Lung (tissue), 12 donors: ENCODE measurements around the gene ZNF521. TPM values are rescaled to one million over a fixed set of nuclear protein-coding genes. Genes with fewer than 3 reads are reported as not detected.
A peak's percentile ranks its signal among the peaks of the same experiment; 100 is the strongest.

ENCODE experiments used
- ATAC-seq: fragments of 200-7000 bp; cut with Tn5 transposase; one replicate; pipeline ENCODE4 v1.9.1; 2020; ENCODE audit warnings: moderate number of reproducible peaks; ENCODE audit not compliant: insufficient read depth, low FRiP score
- DNase-seq, 3 donors: peaks; one replicate each; pipeline ENCODE4 v3.0.0-alpha.2; 2013 to 2017
- H3K27ac ChIP-seq, 2 donors: one replicate each; pipeline ENCODE4 v1.5.1; 2013; ENCODE audit warnings: mild to moderate bottlenecking in 2 of 2, moderate library complexity in 2 of 2, control low read depth in 1 of 2, inconsistent platforms in 1 of 2, low read depth in 1 of 2, low read length in 1 of 2
- H3K27me3 ChIP-seq, 3 donors: one replicate each; pipeline ENCODE4 v1.5.1; 2013; ENCODE audit warnings: low read length in 2 of 3; ENCODE audit not compliant: control insufficient read depth in 3 of 3, insufficient read depth in 3 of 3
- H3K36me3 ChIP-seq, 4 donors: one replicate each; pipeline ENCODE4 v1.5.1; 2013; ENCODE audit warnings: low read length in 4 of 4, mild to moderate bottlenecking in 1 of 4, moderate library complexity in 1 of 4; ENCODE audit not compliant: control insufficient read depth in 4 of 4, insufficient read depth in 4 of 4
- H3K4me1 ChIP-seq, 5 donors: one replicate each; pipeline ENCODE4 v1.5.1; 2013; ENCODE audit warnings: low read length in 5 of 5, mild to moderate bottlenecking in 2 of 5, moderate library complexity in 1 of 5; ENCODE audit not compliant: control insufficient read depth in 5 of 5, insufficient read depth in 5 of 5
- H3K4me3 ChIP-seq: one replicate; pipeline ENCODE4 v1.5.1; 2013; ENCODE audit warnings: mild to moderate bottlenecking, control low read depth, moderate library complexity
- H3K9ac ChIP-seq, 2 donors: one replicate each; pipeline ENCODE4 v1.5.1; 2013; ENCODE audit warnings: low read length in 2 of 2, control low read depth in 1 of 2; ENCODE audit not compliant: insufficient read depth in 1 of 2
- H3K9me3 ChIP-seq, 4 donors: one replicate each; pipeline ENCODE4 v1.5.1; 2013; ENCODE audit warnings: low read length in 3 of 4, mild to moderate bottlenecking in 1 of 4, moderate library complexity in 1 of 4; ENCODE audit not compliant: control insufficient read depth in 4 of 4, insufficient read depth in 3 of 4
- WGBS, 2 donors: extraction: QIAGEN DNeasy Blood & Tissue Kit; methylation state at CpG; one replicate each; pipeline ENCODE4 v1.1.7; 2013; 5-methylcytosine and 5-hydroxymethylcytosine counted together
- polyA plus RNA-seq, 2 donors: library from polyadenylated mRNA; stranded (reverse); fragments of 200-250 nt; gene quantifications; one replicate each; pipeline ENCODE4 v1.2.1, GENCODE V29; 2013
- total RNA-seq, 2 donors: library from RNA; depleted of rRNA in 1 of 2; stranded (reverse); fragments of >200 nt in 1 of 2; gene quantifications; one replicate each; pipeline ENCODE4 v1.2.1, GENCODE V29; 2014 to 2021
- TF ChIP-seq, protein P1 (sequence below): IDR thresholded peaks from 2 replicates; pipeline ENCODE4 v1.5.1; 2012; ENCODE audit warnings: mild to moderate bottlenecking; ENCODE audit errors: control extremely low read depth, extremely low read depth
- donor health status: control.
- donor health status: control.
- donor health status: Bipolar disorder and iron deficiency.
- donor health status: healthy.
- donor health status: DM: yes; HTN: yes; CAD: no.

ZNF521 gene
- total and polyA plus RNA-seq, 4 donors, result 1.5 to 48.8 (median 10.7) TPM

GRCh38 chr18:25229920-25230319 is 122.0 kb downstream of the ZNF521 start:
- TF ChIP-seq, protein P1, sequence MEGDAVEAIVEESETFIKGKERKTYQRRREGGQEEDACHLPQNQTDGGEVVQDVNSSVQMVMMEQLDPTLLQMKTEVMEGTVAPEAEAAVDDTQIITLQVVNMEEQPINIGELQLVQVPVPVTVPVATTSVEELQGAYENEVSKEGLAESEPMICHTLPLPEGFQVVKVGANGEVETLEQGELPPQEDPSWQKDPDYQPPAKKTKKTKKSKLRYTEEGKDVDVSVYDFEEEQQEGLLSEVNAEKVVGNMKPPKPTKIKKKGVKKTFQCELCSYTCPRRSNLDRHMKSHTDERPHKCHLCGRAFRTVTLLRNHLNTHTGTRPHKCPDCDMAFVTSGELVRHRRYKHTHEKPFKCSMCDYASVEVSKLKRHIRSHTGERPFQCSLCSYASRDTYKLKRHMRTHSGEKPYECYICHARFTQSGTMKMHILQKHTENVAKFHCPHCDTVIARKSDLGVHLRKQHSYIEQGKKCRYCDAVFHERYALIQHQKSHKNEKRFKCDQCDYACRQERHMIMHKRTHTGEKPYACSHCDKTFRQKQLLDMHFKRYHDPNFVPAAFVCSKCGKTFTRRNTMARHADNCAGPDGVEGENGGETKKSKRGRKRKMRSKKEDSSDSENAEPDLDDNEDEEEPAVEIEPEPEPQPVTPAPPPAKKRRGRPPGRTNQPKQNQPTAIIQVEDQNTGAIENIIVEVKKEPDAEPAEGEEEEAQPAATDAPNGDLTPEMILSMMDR, result no peak
- Histone ChIP-seq H3K4me3 (no peak overlapping the region), H3K27ac (no peak overlapping the region), H3K9ac (no peak overlapping the region), H3K36me3 (peaks cover 2 to 21% (median 12%) of the 10 kb centered on the region in 4 donors), H3K9me3 (no peaks in the 10 kb centered on the region), H3K27me3 (no peaks in the 10 kb centered on the region), H3K4me1 (peaks cover 9 to 64% (median 13%) of the 10 kb centered on the region in 5 donors)
- WGBS, 2 donors, result 26 to 46% methylated on average over 2 of the region's 2 CpGs
- ATAC-seq (no peak), DNase-seq (no peak)

GRCh38 chr18:25229081-25229480 is 122.9 kb downstream of the ZNF521 start:
- TF ChIP-seq, protein P1, result no peak
- ATAC-seq (no peak), DNase-seq (peak; percentile 53 to 83 (median 80))
- Histone ChIP-seq H3K4me1 (peaks cover 9 to 59% (median 13%) of the 10 kb centered on the region in 5 donors), H3K27me3 (no peaks in the 10 kb centered on the region), H3K36me3 (peaks cover 2 to 24% (median 13%) of the 10 kb centered on the region in 4 donors), H3K27ac (no peak overlapping the region), H3K9ac (no peak overlapping the region), H3K9me3 (peaks cover 0 to 2% (median 0%) of the 10 kb centered on the region in 4 donors), H3K4me3 (no peak overlapping the region)
- 13 to 32% methylated on average over 3 of the region's 3 CpGs for WGBS, 2 donors

GRCh38 chr18:25228410-25228809 is 123.6 kb downstream of the ZNF521 start:
- H3K9me3 ChIP-seq, result peaks cover 0 to 2% (median 0%) of the 10 kb centered on the region in 4 donors
- H3K4me3 ChIP-seq, result no peak overlapping the region
- H3K4me1 ChIP-seq, result peaks cover 6 to 52% (median 13%) of the 10 kb centered on the region in 5 donors
- ATAC-seq, result no peak
- no peak overlapping the region for H3K9ac ChIP-seq
- H3K27ac ChIP-seq, result no peak overlapping the region
- TF ChIP-seq, protein P1, result no peak
- H3K36me3 ChIP-seq, result peaks cover 2 to 24% (median 13%) of the 10 kb centered on the region in 4 donors
- peak in 1 of 3 donors; percentile 35 for DNase-seq
- no peaks in the 10 kb centered on the region for H3K27me3 ChIP-seq
- WGBS, 2 donors, result 33 to 56% methylated on average over 1 of the region's 1 CpG

GRCh38 chr18:25225151-25225550 is 126.8 kb downstream of the ZNF521 start:
- H3K9me3 ChIP-seq, result peaks cover 0 to 2% (median 0%) of the 10 kb centered on the region in 4 donors
- ATAC-seq, result no peak
- DNase-seq, result no peak
- H3K27ac ChIP-seq, result no peak overlapping the region
- TF ChIP-seq, protein P1, result no peak
- WGBS, 2 donors, result 44 to 70% methylated on average over 12 of the region's 12 CpGs
- H3K4me3 ChIP-seq, result no peak overlapping the region
- H3K27me3 ChIP-seq, result no peaks in the 10 kb centered on the region
- H3K9ac ChIP-seq, result no peak overlapping the region
- peaks cover 0 to 28% (median 5%) of the 10 kb centered on the region in 5 donors for H3K4me1 ChIP-seq
- peaks cover 2 to 31% (median 13%) of the 10 kb centered on the region in 4 donors for H3K36me3 ChIP-seq
